Gastroesophageal sphincter (tissue), 2 donors: ENCODE data around the gene AGR2.

Experiments used
- EP300 ChIP-seq: sonication (generic); formaldehyde crosslinking; IDR thresholded peaks from one replicate; pipeline ENCODE4 v1.6.1; 2017; ENCODE audit warnings: antibody characterized with exemption, mild to moderate bottlenecking
- POLR2A ChIP-seq, 2 donors: fragments of 450-650 bp; IDR thresholded peaks; one replicate each; pipeline ENCODE4 v1.6.1; 2017; ENCODE audit warnings: antibody characterized with exemption in 2 of 2, mild to moderate bottlenecking in 2 of 2, moderate library complexity in 1 of 2

- no peak for TF ChIP-seq POLR2A (IDR thresholded peaks at IDR 0.05)
- TF ChIP-seq EP300: no peak
Observed at GRCh38 chr7:16841681-16842080, 36.9 kb upstream of the AGR2 start.
